HL-60 (cell line): ENCODE data around the gene HVCN1.

Experiments
- POLR2AphosphoS5 ChIP-seq: IDR thresholded peaks from 2 replicates; pipeline ENCODE4 v1.6.1; 2012; ENCODE audit warnings: low read depth
- TF ChIP-seq, protein P1 (sequence below): IDR thresholded peaks from one replicate; pipeline ENCODE4 v1.5.1; 2011; ENCODE audit warnings: low read length, control low read depth, inconsistent platforms; ENCODE audit not compliant: insufficient read depth

DNA sequence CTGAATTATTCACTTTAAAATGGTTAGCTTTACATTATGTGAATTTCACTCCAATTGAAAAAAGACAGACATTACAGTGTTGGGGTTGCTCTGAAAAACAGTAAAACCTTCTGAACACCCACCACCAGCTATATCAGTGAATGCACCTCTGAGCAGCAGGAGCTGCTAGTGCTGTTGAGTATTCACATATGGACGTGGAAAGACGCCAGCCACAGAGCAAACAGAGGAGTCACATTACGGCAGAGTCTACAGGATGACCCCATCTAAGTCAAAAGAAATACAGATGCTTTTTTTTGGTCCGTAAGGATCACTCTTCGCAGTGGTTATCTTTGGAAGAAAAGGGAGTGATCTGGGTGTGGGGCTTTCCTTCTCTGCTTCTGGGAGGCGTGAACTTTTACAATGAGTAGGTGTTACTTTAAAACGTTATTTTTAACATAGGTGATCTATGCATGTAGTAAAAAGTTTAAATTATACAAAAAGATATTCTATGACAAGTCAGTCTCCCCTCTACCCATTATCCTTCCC lies 4.5 kb downstream of the HVCN1 start:
- TF ChIP-seq, protein P1, sequence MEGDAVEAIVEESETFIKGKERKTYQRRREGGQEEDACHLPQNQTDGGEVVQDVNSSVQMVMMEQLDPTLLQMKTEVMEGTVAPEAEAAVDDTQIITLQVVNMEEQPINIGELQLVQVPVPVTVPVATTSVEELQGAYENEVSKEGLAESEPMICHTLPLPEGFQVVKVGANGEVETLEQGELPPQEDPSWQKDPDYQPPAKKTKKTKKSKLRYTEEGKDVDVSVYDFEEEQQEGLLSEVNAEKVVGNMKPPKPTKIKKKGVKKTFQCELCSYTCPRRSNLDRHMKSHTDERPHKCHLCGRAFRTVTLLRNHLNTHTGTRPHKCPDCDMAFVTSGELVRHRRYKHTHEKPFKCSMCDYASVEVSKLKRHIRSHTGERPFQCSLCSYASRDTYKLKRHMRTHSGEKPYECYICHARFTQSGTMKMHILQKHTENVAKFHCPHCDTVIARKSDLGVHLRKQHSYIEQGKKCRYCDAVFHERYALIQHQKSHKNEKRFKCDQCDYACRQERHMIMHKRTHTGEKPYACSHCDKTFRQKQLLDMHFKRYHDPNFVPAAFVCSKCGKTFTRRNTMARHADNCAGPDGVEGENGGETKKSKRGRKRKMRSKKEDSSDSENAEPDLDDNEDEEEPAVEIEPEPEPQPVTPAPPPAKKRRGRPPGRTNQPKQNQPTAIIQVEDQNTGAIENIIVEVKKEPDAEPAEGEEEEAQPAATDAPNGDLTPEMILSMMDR: no peak
- no peak for TF ChIP-seq POLR2AphosphoS5
